ENCODE results near the gene USP32.
"Not testable (repeated sequence)": the region's sequence is repeated elsewhere in the genome, so short reads cannot be mapped to it uniquely, and the experiment has no call there.

The USP32 gene

GRCh38 chr17:60392042-60392844 is at the start of gene USP32:
TSS of gene USP32 (minus strand) at chr17:60392133. CDS start at chr17:60391939, 194 bp downstream.
- in situ Hi-C loops (cut with MboI; ENCODE audit: low sequenced_read_pairs) = no loop called here

- in situ Hi-C loops (cut with MboI; ENCODE audit: low sequenced_read_pairs) = no loop called here
Observed at GRCh38 chr17:60439501-60439900, 47.6 kb upstream of the USP32 start.

GRCh38 chr17:60436676-60437075 is 44.7 kb upstream of the USP32 start:
- in situ Hi-C loops (cut with MboI; ENCODE audit: low sequenced_read_pairs) = no loop called here

GRCh38 chr17:60435244-60436167 is 43.6 kb upstream of the USP32 start:
- in situ Hi-C loops (cut with MboI; ENCODE audit: low sequenced_read_pairs) = no loop called here

- in situ Hi-C loops (cut with MboI; ENCODE audit: low sequenced_read_pairs) = not testable (repeated sequence)
Observed at GRCh38 chr17:60433021-60433997, 41.4 kb upstream of the USP32 start.

- in situ Hi-C loops (cut with MboI; ENCODE audit: low sequenced_read_pairs) = not testable (repeated sequence)
Observed at GRCh38 chr17:60430561-60430960, 38.6 kb upstream of the USP32 start.

- in situ Hi-C loops (cut with MboI; ENCODE audit: low sequenced_read_pairs) = loop anchor here (10.0 kb wide), 2 partner anchors 216 to 294 kb away; no protein-coding TSS in a partner anchor
Observed at GRCh38 chr17:60428491-60428890, 36.6 kb upstream of the USP32 start.

GRCh38 chr17:60426596-60426995 is 34.7 kb upstream of the USP32 start:
- in situ Hi-C loops (cut with MboI; ENCODE audit: low sequenced_read_pairs) = loop anchor here (10.0 kb wide), 2 partner anchors 218 to 292 kb away; no protein-coding TSS in a partner anchor

- in situ Hi-C loops (cut with MboI; ENCODE audit: low sequenced_read_pairs) = loop anchor here (10.0 kb wide), 2 partner anchors 219 to 291 kb away; no protein-coding TSS in a partner anchor
Observed at GRCh38 chr17:60425626-60426025, 33.7 kb upstream of the USP32 start.

GRCh38 chr17:60423865-60424264 is 31.9 kb upstream of the USP32 start:
- in situ Hi-C loops (cut with MboI; ENCODE audit: low sequenced_read_pairs) = loop anchor here (10.0 to 25.0 kb wide), 3 partner anchors 221 to 387 kb away; no protein-coding TSS in a partner anchor

- in situ Hi-C loops (cut with MboI; ENCODE audit: low sequenced_read_pairs) = loop anchor here (10.0 to 25.0 kb wide), 3 partner anchors 223 to 385 kb away; no protein-coding TSS in a partner anchor
Observed at GRCh38 chr17:60422162-60422665, 30.3 kb upstream of the USP32 start, which contains the start of gene CHCT1. TSS of gene CHCT1 (plus strand) at chr17:60422489. CDS start at chr17:60422593, 104 bp downstream.

- in situ Hi-C loops (cut with MboI; ENCODE audit: low sequenced_read_pairs) = loop anchor here (10.0 to 25.0 kb wide), 3 partner anchors 223 to 384 kb away; no protein-coding TSS in a partner anchor
Observed at GRCh38 chr17:60421273-60422161, 29.6 kb upstream of the USP32 start.

GRCh38 chr17:60419875-60420274 is 27.9 kb upstream of the USP32 start:
- in situ Hi-C loops (cut with MboI; ENCODE audit: low sequenced_read_pairs) = loop anchor here (10.0 to 25.0 kb wide), 3 partner anchors 225 to 383 kb away; no protein-coding TSS in a partner anchor

- in situ Hi-C loops (cut with MboI; ENCODE audit: low sequenced_read_pairs) = loop anchor here (25.0 kb wide), 1 partner anchor 382 kb away; no protein-coding TSS in a partner anchor
Observed at GRCh38 chr17:60419003-60419402, 27.1 kb upstream of the USP32 start.

GRCh38 chr17:60416368-60416925 is 24.5 kb upstream of the USP32 start:
- in situ Hi-C loops (cut with MboI; ENCODE audit: low sequenced_read_pairs) = loop anchor here (25.0 kb wide), 1 partner anchor 379 kb away; no protein-coding TSS in a partner anchor

GRCh38 chr17:60415146-60415545 is 23.2 kb upstream of the USP32 start:
- in situ Hi-C loops (cut with MboI; ENCODE audit: low sequenced_read_pairs) = loop anchor here (25.0 kb wide), 1 partner anchor 378 kb away; no protein-coding TSS in a partner anchor

GRCh38 chr17:60412701-60413100 is 20.8 kb upstream of the USP32 start:
- in situ Hi-C loops (cut with MboI; ENCODE audit: low sequenced_read_pairs) = loop anchor here (25.0 kb wide), 1 partner anchor 375 kb away; no protein-coding TSS in a partner anchor

- in situ Hi-C loops (cut with MboI; ENCODE audit: low sequenced_read_pairs) = loop anchor here (25.0 kb wide), 1 partner anchor 373 kb away; no protein-coding TSS in a partner anchor
Observed at GRCh38 chr17:60410001-60410400, 18.1 kb upstream of the USP32 start.

Measured in HL-60/S4 (cell line).